Stimulated activated CD4-positive, alpha-beta T cell treated with anti-CD3 and anti-CD28 coated beads, Interleukin-12 subunit alpha, Interleukin-12 subunit beta, amount 100 ng/mL, for 4 hours (primary cell): Measurements from ENCODE around the gene GRM2.

Experiments used
- DNase-seq: peaks from one replicate; pipeline ENCODE4 v3.0.0-alpha.2; 2020

Gene GRM2

GRCh38 chr3:51680663-51681230 is 26.1 kb upstream of the GRM2 start:
- DNase-seq: no peak

- peak; percentile 29 for DNase-seq
Measured at GRCh38 chr3:51681453-51681852, 25.4 kb upstream of the GRM2 start.

GRCh38 chr3:51682079-51682478 is 24.8 kb upstream of the GRM2 start:
- peak; percentile 48 for DNase-seq

DNA sequence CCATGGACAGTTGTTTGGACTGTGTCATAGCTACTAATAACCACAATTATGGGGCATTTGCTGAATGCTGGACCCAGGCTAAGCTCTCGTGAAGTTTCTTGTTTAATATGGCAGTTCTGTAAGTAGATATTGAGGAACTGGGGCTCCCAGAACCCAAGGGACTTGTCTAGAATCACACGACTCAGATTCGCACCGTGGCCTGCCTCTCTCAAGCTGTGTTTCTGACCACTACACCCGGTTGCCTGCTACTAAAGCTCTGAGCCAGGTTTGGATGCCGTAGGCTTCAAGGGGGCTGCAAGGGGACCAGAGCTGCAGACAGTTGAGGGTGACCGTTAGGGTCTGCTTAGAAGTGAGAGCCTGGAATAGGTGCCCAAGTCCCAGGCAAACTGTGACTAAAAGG is 24.3 kb upstream of the GRM2 start:
- no peak for DNase-seq

GRCh38 chr3:51683566-51683965 is 23.3 kb upstream of the GRM2 start:
- DNase-seq: no peak

- DNase-seq: no peak
Measured at GRCh38 chr3:51684971-51685751, 21.7 kb upstream of the GRM2 start.

GRCh38 chr3:51686056-51686455 is 20.8 kb upstream of the GRM2 start:
- no peak for DNase-seq

GRCh38 chr3:51686512-51687215 is 20.2 kb upstream of the GRM2 start:
- peak; percentile 64 for DNase-seq

DNA sequence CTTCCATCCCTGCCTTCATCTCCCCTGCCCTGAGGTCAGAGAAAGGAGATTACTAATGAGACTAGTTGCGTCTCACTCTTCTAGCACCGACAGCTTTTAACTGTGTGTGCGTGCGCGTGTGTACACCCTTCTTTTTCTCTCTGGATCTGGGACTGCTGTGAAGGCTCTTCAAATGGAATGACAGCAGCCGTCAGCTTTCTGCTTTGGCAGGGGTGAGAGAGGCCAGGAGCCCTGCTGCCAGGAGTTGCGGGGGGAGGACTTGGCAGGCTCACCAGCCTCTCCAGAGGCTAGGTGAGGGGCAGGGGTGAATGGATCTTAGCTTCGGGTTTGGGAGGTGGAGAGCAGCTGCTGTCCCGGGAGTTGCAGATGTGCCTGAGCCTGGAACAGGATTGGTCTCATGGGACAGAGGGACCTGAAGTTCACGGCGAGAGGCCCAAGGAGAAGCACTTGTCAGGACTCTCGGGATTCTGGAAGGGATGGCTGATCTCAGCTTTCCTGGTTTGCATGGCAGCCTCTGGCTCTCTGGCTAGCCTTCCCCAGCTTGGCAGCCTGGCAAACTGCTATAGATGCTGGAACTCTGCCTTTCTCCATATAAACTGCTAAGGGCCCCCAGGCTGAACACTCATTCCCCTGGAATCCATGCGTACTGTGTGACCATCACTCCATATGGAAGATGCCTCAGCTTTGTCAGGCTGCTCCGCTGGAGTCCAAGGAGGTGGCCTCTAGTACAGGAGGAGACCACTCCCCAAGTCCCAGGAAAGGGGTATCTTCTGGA is 19.2 kb upstream of the GRM2 start:
- DNase-seq: no peak

DNA sequence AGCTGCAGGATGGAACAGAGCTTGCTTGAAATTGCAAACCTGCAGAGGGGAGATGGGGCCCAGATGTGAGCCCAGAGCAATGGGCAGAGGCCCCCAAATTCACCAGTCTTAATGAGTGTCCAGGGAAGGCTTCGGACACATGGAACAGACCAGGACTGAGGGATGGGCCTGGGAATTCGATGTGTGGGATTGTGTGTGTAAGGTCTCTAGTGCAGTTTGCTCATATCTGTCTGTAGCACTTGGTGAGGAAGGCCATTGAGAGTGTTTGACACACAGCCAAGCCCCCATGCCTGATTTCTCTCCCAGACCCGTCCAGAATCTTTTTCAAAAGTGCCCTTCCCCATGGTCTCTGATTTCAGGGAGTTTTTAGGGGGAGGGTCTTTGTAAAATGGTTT is 18.7 kb upstream of the GRM2 start:
- no peak for DNase-seq

DNA sequence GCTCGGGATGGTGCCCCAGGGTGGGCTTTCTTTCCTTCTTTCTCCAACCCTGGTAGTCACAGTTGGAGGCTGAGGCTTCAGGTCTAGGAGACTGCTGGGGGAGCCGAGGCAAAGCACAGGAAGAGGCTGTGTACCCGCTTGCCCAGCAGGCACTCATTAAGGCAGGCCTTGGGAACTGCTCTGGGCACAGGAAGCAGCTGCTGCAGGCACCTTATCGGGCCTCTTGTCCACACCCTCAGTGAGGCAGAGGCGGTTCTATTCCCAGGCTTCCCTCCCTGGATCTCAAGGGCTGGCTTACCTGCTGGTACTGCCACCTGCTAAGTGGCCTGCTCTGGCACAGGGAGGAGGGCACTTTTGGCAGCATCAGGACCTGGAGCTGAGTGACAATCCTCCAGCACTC is 15.8 kb upstream of the GRM2 start:
- no peak for DNase-seq

GRCh38 chr3:51691949-51692348 is 14.9 kb upstream of the GRM2 start:
- DNase-seq: no peak

GRCh38 chr3:51692980-51693395 is 13.9 kb upstream of the GRM2 start:
- DNase-seq: no peak

GRCh38 chr3:51696954-51697353 is 9.9 kb upstream of the GRM2 start:
- no peak for DNase-seq

DNA sequence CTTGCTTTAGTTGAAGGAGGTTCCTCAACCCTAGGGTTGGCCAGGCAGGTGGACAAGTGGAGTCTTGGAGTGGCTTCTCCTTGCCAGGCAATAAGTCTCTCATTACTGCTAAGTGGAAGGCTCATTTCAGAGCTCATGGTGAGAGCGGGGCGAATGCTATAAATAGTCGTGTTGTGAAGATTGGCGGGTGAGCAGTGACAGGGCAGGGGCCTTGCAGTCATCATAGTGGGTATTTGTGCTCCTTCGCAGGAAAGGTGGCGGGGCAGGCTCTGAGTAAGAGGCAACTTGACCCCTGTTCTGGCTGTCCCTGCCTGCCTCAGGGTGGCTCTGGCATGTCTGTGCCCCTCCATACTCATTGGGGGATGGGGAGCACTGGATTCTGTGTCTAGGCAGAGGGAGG is 8.7 kb upstream of the GRM2 start:
- DNase-seq: no peak

GRCh38 chr3:51700403-51700802 is 6.5 kb upstream of the GRM2 start:
- DNase-seq: no peak

DNA sequence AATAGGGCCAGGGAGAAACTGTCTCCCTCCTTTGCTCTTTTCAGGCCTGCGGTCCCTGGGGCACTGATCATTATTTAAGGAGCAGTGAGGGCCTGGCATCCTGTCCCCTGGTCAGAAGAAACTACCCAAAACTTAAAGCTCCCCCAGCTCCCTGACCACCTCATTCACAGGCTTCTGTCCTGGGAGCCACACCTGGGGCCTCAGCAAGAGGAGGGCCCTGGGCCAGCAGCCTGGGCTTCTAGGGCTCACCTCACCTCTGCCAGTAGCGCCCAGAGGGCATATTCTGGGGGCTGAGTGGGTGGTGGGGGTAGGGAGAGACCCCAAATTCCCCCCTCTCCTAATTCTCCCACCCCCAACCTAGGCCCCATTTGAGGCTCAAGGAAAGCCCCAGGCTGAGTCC is 4.7 kb upstream of the GRM2 start:
- DNase-seq: no peak

- DNase-seq: no peak
Measured at GRCh38 chr3:51703068-51703760, 3.7 kb upstream of the GRM2 start.

GRCh38 chr3:51703761-51704510 is 2.9 kb upstream of the GRM2 start:
- no peak for DNase-seq

GRCh38 chr3:51704511-51704950 is 2.3 kb upstream of the GRM2 start:
- DNase-seq: no peak

DNA sequence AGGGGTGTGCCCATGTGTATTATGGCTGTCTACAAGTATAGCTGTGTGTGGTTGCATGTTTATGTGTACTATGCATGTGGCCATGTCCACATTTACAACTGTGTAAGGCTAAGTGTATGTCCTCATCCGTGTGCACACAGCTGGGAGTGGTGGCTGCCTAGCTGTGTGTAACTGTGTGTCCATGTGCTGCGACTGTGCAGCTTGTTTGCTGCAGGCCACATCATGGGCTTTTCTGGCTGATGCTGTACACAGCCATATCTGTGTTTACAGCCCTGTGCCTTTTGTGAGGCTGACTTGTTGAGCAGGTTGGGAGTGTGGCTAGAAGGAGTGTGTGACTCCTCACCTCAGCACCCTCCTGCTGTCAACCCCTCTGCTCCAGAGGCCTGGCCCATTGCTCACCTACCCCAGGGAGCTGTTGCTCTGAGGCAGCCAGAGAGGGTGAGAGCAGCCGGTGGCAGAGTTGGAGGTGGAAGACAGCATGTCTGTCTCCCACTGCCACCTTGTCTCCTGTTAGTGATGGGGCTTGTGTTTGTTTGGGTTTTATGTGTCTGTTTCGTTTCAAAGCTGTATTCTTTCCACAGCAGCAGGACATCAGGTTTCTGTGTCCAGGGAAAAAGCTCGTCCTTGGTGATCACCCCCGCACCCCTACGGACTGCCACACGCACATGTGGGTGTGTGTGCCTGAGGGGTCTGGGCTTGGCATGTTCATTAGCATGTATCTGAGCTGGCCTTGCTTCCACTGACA is 1.4 kb upstream of the GRM2 start:
- no peak for DNase-seq
